HG02970 (cell line): ENCODE results near the gene PAM16.
"Not testable (repeated sequence)": the region's sequence is repeated elsewhere in the genome, so short reads cannot be mapped to it uniquely, and the experiment has no call there.

Experiments
- ATAC-seq: cut with Tn5 transposase; IDR thresholded peaks from one replicate; pipeline ENCODE4 v1.9.1; 2021; ENCODE audit warnings: mild to moderate bottlenecking, moderate library complexity, moderate number of reproducible peaks; ENCODE audit not compliant: unreplicated experiment, low FRiP score

The PAM16 gene

DNA sequence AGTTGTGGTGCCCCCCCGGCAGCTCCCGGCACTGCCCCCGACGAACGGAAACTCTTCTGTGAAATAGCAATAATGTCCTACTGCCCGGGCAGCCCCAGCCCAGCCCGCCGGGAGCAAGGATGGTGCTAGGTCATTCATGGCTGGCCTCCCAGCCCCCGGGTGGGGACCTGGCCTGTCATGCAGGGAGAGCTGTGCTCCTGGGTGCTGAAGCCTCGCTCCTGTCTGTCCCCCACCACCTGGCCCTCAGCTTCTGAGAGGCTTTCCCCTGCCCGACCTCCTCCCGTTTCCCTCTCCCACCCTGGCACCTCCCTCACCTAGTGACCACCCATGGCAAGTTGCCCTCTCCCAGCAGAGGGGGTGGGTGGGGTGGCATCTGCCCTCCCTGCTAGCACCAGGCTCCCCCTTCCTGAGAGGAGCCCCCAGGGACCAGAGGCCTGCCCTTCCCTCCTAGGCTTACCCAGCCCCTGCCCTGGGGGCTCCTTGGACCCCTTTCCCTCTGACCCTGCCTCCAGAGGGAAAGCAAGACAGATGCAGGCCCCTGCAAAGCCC is 13.5 kb downstream of the PAM16 start:
- ATAC-seq: no peak

DNA sequence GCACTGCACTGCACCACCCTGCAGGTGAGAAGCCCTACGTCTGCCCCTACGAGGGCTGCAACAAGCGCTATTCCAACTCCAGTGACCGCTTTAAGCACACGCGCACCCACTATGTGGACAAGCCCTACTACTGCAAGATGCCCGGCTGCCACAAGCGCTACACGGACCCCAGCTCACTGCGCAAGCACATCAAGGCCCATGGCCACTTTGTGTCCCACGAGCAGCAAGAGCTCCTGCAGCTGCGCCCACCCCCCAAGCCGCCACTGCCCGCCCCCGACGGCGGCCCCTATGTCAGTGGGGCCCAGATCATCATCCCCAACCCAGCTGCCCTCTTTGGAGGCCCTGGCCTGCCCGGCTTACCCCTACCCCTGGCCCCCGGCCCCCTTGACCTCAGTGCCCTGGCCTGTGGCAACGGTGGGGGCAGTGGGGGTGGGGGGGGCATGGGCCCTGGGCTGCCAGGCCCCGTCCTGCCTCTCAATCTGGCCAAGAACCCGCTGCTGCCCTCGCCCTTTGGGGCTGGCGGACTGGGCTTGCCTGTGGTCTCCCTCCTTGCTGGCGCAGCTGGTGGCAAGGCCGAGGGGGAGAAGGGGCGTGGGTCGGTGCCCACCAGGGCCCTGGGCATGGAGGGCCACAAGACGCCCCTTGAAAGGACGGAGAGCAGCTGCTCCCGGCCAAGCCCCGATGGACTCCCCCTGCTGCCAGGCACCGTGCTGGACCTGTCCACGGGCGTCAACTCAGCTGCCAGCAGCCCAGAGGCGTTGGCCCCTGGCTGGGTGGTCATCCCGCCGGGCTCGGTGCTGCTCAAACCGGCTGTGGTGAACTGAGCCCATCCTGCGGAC is 14.2 kb downstream of the PAM16 start:
- no peak for ATAC-seq

DNA sequence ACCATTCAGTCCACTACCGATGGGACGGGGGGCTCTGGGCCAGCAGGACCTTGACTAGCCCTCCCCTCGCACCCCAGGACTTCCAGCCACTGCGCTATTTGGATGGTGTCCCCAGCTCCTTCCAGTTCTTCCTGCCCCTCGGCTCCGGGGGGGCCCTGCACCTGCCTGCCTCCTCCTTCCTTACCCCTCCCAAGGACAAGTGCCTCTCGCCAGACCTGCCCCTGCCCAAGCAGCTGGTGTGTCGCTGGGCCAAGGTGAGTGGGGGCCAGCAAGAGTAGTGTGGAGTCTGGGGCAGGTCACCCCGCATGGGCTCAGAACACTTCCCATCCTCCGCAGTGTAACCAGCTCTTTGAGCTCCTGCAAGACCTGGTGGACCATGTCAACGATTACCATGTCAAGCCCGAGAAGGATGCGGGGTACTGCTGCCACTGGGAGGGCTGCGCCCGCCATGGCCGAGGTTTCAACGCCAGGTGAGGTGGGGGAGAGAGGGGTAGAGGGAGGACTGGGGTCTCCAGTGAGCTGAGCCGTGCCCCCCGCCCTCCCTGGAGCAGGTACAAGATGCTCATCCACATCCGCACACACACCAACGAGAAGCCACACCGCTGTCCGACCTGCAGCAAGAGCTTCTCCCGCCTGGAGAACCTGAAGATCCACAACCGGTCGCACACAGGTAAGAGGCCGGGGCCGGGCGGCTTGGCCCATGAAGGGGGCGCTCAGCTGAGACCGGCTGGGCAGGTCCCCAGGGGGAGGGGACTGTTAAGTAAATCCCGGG is 16.2 kb downstream of the PAM16 start:
- ATAC-seq: no peak

DNA sequence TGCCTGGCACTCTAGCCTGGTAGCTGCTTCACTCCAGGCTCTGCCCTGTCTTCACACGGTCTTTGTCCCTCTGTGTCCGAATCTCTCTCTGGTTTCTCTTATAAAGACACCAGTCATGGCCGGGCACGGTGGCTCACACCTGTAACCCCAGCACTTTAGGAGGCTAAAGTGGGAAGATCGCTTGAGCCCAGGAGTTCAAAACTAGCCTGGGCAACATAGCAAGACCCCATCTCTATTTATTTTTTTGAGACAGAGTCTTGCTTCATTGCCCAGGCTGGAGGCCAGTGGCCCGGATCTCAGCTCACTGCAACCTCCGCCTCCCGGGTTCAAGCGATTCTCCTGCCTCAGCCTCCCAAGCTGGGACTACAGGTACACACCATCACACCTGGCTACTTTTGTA is 17.4 kb downstream of the PAM16 start:
- ATAC-seq: not testable (repeated sequence)

DNA sequence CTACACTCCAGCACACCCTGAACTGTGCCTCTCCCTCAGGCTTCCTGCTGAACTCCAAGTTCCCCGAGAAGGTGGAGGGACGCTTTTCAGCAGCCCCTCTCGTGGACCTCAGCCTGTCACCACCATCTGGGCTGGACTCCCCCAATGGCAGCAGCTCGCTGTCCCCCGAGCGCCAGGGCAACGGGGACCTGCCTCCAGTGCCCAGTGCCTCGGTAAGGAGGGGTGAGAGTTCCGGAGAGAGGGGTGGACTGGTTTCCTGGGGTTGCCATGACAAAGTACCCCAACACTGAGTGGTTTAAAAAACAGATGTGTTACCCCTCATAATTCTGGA is 17.8 kb downstream of the PAM16 start:
- no peak for ATAC-seq

DNA sequence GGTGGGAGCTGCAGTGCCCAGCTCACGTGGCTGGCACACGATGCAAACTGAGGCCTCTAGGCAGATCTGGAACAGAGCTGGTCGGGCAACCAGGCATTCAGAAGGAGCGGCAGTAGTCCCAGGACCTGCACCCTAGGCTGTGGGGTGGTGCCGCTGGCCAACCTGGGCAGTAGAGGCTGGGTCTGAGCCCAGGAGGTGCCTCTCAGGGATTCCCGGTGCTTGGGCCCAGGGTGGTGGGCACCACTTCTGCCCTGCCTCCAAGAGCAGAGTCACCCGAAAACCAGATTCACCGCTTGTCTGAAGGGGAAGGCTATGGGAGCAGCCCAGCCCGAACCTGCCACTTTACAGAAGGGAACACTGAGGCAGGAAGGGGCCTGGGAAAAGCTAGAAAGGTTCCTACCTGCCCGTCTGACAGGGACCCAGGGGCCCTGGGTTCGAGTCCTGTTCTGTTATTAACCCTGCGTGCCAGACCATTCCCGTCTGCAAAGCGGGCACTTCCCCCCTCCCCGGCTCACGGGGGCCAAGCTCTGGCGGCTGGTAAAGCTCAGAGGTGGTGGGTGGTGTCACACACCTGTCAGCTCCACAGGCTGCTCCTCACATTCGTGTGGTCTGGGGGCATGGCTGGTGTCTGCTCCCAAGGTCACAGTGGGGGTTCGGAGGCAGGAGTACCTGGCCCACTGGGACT is 18.4 kb downstream of the PAM16 start:
- no peak for ATAC-seq

DNA sequence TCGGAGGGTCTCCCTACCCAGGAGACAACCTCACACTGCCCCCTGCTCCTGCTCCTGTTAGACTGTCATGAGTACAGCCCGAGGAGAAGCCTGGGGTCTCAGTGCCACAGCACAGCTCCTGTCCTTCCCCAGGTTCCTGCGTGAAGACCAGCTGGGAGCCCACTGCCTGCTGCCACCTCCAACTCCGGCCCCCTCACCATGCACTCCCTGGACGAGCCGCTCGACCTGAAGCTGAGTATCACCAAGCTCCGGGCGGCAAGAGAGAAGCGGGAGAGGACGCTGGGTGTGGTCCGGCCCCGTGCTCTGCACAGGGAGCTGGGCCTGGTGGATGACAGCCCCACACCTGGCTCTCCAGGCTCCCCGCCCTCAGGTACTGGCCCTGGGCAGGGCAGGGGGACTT is 19.0 kb downstream of the PAM16 start:
- no peak for ATAC-seq

DNA sequence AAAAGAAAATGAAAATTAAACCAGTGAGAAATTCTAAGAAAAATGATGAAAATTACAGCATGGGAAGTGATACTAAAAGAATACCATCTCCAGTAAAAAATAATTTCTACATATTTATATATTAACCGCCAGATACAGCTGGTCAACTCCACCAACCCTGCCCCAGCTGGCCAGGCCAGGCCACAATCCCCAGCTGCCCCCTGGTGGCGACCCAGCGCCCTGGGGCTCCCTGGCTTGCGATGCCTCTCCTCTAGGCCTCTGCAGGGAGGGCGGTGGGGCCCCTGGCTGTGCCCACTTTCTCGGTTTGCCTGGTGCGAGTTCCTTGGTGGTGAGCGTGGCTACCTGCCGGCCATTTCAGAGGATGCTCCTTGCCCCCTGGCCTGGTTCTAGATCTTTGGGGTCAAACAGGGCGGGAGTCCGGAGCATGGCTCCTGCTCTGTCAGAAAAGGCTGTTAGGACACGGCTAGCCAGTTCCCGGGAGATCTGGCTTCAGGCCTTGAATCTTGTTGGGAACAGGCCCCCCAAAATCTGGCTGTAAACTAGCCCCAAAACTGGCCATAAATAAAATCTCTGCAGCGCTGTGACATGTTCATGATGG is 20.7 kb downstream of the PAM16 start:
- ATAC-seq: no peak

DNA sequence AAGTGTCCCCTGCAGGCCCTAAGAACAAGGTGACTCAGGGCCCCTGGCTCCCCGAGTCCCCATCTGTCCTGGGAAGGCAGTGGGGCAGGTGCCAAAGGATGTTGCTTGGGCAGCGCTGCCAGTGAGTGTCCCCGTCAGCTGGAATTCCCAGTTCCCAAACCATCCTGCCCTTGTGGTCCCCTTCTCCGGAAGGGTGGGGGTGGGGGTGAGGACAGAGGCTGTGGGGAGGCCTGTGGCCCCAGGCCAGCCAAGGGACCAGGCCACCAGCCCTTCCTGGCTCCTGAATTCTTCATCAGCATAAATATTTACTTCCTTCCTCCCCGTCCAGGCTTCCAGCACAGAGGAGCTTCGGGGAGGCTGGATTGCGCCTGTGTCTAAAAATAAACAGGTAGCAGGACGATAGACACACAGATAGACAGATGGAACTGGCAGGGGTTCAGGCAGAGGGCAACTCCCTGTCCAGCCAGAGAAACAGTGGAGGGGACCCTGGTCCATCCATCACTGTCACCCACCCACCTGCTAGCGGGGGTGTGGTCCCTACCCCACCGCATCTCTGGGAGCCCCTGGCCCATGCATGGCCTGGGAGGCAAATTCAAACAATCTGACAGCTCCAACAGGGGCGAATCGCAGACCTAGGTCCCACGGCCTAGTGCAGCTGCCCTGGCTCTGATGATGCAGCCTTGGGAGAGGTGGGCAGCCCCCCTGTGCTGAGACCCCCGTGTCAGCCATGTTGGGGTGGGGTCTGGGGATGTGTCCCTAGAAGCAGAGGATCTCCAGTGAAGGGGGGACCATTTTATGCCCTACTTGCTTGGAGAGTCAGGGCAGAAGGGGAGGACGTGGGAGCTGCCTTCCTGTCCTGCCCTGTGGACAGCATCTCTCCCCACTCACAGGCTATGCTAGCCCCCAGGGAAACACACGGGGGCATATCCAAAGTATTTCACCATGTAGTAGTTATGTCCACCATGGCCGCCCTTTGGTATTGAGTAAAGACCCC is 22.0 kb downstream of the PAM16 start:
- ATAC-seq: no peak

DNA sequence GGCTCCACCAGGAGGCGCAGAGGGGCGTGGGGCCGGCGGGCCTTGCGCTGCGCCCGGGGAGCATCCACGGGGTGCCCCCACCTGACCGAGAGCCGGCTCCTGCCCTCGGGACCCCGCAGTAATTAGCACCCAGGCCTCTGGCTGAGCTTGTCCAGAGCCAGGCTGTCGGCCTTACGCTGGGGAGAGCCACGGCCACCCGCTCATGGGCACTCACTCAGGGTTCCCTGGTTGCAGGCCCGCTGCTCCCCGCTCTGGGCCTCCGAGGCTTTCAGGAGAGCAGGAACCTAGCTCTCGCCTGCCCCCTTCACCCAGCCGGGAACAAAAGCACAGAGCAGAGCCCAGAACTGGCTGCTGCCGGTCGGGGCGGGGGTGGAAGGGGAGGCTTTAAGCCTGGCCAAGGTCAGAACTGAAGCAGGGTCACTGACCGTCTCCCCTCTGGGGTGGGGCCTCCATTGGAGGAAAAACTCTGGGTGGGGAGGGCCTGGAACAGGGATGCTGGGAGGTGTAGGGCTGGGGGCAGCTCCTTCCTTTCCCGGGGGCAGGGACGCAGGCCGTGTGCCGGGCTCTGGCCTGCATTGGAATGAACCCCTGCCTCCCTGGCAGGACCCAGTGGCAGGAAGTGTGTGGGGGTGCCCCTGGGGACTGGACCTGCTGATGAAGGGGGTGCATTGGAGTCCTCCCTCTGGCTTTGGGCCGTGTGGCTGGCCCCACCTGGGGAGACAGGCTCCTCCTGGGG is 22.9 kb downstream of the PAM16 start:
- no peak for ATAC-seq

DNA sequence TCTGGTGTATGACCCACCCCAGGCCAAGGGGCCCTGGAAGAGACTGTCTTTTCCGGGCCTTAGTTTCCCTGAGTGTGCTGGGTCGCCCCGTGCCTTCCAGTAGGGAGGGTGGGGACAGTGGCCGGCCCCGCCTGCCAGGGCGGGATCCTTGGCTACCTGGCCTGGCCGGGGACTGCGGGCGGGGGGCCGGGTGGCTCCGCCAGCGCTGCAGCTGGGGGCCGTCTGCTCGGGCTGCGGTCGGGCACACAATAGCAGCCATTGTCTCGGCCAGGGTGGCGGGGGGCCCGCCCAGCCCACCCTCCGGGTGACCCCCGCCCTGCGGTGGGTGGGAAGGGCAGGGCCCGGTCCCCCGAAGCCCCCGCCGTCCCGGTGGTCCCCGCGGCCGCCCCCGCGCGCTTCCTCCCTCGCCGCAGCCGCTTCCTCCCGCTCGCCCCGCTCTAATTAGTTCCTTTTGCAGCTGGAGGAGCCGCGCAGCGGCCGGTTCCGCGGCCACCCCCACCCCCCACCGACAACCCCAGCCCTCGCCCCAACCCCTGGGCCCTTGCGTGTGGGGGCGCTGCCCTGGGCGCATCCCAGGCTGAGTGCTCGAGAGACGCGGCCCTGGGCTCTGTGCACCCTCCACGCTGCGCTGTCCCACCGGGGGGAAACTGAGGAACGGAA is 23.6 kb downstream of the PAM16 start:
- no peak for ATAC-seq

DNA sequence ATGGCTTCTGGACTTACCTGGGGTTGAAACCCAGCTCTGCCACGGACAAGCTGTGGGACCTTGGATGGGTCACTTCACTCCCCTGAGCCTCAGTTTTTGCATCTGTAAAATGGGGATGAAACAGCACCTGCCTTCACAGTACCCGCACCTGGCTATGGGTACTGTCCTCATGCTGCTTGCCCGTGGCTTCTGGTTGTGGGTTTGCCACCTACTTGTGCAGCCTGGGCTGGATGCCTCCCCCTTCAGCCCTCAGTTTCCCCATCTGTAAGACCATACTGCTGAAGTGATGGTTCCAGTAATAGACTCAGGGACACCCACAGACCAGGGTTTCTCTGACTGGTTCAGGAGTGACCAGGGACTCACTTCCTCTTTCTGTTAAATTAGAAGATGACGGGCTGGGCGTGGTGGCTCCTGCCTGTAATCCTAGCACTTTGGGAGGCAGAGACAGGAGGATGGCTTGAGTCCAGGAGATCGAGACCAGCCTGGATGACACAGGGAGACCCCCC is 25.8 kb downstream of the PAM16 start:
- no peak for ATAC-seq

DNA sequence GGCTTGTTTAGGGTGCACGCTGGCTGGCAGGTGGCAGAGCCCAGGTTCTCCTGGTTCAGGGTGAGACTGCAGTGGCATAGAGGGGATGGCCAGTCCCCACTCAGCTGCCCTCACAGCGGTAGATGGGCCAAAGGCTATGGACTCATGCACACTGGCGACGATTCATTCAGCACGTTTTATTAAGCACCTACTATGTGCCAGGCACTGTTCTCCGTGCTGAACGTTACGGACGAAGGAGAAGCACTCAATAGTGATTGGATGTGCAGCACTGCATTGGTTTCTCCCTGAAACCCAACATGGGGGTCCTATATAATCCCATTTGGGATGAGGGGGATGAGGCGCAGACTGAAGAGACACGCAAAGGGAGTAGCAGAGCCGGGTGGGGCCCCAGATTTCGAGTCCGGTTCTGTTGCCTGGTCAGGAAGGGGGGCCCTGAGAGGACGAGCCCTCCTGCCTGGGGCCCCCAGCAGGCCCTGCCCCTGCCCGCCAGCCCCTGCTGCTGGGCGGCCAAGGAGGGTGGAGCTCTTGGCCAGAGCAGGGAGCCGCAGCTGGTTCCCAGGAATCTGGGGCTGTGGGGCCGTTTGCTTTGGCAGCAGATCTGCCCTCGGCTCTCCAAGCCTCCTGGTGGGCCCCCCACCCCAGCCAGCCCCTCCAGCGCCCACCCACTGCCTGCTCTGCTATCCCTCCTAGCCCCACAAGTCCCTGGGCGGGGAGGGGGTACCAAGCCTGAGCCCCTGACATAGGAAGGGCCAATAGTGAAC is 26.4 kb downstream of the PAM16 start:
- no peak for ATAC-seq

DNA sequence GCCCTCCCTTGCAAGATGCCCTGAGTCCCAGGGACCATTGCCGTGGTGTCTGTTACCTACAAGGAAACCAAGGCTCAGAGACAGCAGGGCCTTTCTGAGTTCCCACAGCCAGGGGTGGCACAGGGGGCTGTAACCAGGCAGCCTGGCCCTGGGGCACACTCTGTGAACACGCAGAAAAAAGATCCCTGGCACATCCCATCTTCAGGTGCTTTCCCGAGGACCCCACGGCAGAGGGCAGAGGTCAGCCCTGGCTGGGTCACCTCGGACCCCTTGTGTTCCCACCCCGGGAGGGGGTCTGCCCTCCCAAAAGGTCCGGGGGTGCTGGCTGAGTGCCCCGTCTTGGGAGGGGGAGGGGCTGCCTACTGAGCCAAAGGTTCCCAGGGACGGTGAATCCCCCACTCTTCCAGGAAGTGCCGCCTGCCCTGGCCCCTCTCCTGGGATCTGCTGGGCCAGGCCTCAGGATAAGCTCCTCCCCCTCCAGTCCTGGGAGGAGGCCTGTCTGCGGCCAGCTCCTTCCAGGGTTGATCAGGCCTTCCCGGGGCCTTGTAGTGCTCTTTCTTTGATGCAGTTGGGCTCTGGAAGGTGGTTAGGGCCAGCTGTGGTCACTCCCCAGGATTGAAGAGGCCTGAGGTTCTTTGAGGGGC is 27.2 kb downstream of the PAM16 start:
- ATAC-seq: no peak

DNA sequence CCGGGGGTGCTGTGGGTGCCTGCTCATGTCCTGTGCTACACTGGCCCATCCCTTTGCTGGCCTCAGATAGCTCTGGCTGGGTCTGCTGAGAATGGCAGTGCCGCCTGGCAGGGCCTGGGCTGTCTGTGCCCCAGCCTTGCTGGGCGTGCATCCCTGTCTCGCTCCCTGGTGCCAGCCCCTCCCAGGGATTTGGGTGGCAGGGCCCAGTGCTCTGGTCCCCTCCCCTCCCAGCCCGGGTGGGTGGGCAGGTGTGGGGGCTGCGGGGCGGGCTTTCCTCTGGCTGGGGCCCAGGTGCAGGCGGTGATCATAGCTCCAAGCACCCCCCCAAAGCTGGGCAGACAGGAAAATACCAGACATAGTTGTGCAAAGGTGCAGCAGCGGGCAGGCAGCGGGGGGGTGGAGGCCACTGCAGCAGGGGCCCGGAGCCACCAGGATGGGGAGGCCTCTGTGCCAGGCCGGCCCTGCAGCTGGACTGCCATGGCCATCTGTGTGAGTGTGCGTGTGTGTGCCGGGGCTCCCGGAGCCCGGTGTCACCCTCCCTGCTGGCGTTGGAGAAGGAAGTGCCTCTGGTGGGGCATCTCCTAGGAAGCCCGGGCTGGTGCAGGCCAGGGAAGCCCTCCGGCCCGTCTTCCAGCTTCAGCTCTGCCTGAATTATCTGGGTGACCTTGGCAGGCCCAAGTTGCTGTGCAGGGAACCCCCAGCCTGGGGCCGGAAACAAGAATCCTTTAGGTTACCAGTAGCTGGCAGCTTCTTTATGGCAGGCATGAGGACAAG is 27.9 kb downstream of the PAM16 start:
- no peak for ATAC-seq
